Osteocyte (in vitro differentiated cells): ENCODE measurements around the gene GRAMD1A. TPM values are rescaled to one million over a fixed set of nuclear protein-coding genes. Genes with fewer than 3 reads are reported as not detected.

ENCODE experiments used
- DNase-seq: peaks from one replicate; pipeline ENCODE4 v3.0.0; 2021; ENCODE audit warnings: mixed read lengths; ENCODE audit not compliant: unreplicated experiment; ENCODE audit errors: extremely low spot score
- H3K27ac Mint-ChIP-seq: one replicate; pipeline ENCODE4 v1.8.0; 2021; ENCODE audit warnings: mild to moderate bottlenecking, mixed read lengths; ENCODE audit not compliant: unreplicated experiment
- H3K27me3 Mint-ChIP-seq: one replicate; pipeline ENCODE4 v1.8.0; 2021; ENCODE audit warnings: mixed read lengths; ENCODE audit not compliant: unreplicated experiment
- H3K36me3 Mint-ChIP-seq: one replicate; pipeline ENCODE4 v1.8.0; 2021; ENCODE audit warnings: mixed read lengths; ENCODE audit not compliant: unreplicated experiment
- H3K4me1 Mint-ChIP-seq: one replicate; pipeline ENCODE4 v1.8.0; 2021; ENCODE audit warnings: mixed read lengths; ENCODE audit not compliant: unreplicated experiment
- H3K4me3 Mint-ChIP-seq: one replicate; pipeline ENCODE4 v1.8.0; 2021; ENCODE audit warnings: mild to moderate bottlenecking, moderate library complexity, mixed read lengths; ENCODE audit not compliant: unreplicated experiment
- H3K9me3 Mint-ChIP-seq: one replicate; pipeline ENCODE4 v1.8.0; 2021; ENCODE audit warnings: mixed read lengths; ENCODE audit not compliant: unreplicated experiment
- CTCF ChIP-seq: fragments of 200-600 bp; sonication (generic); IDR thresholded peaks from 2 replicates; pipeline ENCODE4 v1.5.0; 2021; ENCODE audit warnings: antibody characterized with exemption, mild to moderate bottlenecking, moderate library complexity
- total RNA-seq: library from RNA; stranded (reverse); gene quantifications from 2 replicates; pipeline ENCODE4 v1.2.1, GENCODE V29; 2021

Gene GRAMD1A
- total RNA-seq, 1 donor from 2014 or later = 80.8 TPM

GRCh38 chr19:35009424-35010415 lies 9.6 kb downstream of the GRAMD1A start:
- Mint-ChIP-seq H3K4me3 (no peak overlapping the region), H3K36me3 (peaks cover 19% of the 10 kb centered on the region), H3K9me3 (no peaks in the 10 kb centered on the region), H3K27ac (no peak overlapping the region), H3K27me3 (no peaks in the 10 kb centered on the region), H3K4me1 (peaks cover 15% of the 10 kb centered on the region)
- no peak for DNase-seq
- TF ChIP-seq CTCF = no peak

GRCh38 chr19:35011091-35011689 lies 11.1 kb downstream of the GRAMD1A start:
- Mint-ChIP-seq H3K36me3 (peaks cover 27% of the 10 kb centered on the region), H3K9me3 (no peaks in the 10 kb centered on the region), H3K27ac (no peak overlapping the region), H3K4me3 (no peak overlapping the region), H3K27me3 (no peaks in the 10 kb centered on the region), H3K4me1 (peaks cover 8% of the 10 kb centered on the region)
- no peak for TF ChIP-seq CTCF
- DNase-seq = no peak

- no peaks in the 10 kb centered on the region for H3K27me3 Mint-ChIP-seq
- H3K9me3 Mint-ChIP-seq = no peaks in the 10 kb centered on the region
- H3K4me3 Mint-ChIP-seq = no peak overlapping the region
- peaks cover 23% of the 10 kb centered on the region for H3K36me3 Mint-ChIP-seq
- peaks cover 4% of the 10 kb centered on the region for H3K4me1 Mint-ChIP-seq
- DNase-seq = no peak
- H3K27ac Mint-ChIP-seq = peak overlapping the region; percentile 27
- no peak for TF ChIP-seq CTCF
These were observed 11.9 kb downstream of the GRAMD1A start for GRCh38 chr19:35011737-35012682.

- H3K9me3 Mint-ChIP-seq = no peaks in the 10 kb centered on the region
- peak; percentile 86 for TF ChIP-seq CTCF
- no peak overlapping the region for H3K27ac Mint-ChIP-seq
- H3K27me3 Mint-ChIP-seq = no peaks in the 10 kb centered on the region
- peaks cover 4% of the 10 kb centered on the region for H3K4me1 Mint-ChIP-seq
- no peak overlapping the region for H3K4me3 Mint-ChIP-seq
- DNase-seq = peak; percentile 90
- H3K36me3 Mint-ChIP-seq = peaks cover 32% of the 10 kb centered on the region
These were observed 13.1 kb downstream of the GRAMD1A start for GRCh38 chr19:35013041-35013819.
